ENCODE results near the gene SETD1A. TPM values are rescaled to one million over a fixed set of nuclear protein-coding genes. Genes with fewer than 3 reads are reported as not detected.

SETD1A gene
- total and polyA plus RNA-seq, 9 of the 15 experiments (the other 6 are each of a cell fraction or from before 2014, with no cell fraction given), result 0.08 to 36.0 (median 4.2) TPM

DNA sequence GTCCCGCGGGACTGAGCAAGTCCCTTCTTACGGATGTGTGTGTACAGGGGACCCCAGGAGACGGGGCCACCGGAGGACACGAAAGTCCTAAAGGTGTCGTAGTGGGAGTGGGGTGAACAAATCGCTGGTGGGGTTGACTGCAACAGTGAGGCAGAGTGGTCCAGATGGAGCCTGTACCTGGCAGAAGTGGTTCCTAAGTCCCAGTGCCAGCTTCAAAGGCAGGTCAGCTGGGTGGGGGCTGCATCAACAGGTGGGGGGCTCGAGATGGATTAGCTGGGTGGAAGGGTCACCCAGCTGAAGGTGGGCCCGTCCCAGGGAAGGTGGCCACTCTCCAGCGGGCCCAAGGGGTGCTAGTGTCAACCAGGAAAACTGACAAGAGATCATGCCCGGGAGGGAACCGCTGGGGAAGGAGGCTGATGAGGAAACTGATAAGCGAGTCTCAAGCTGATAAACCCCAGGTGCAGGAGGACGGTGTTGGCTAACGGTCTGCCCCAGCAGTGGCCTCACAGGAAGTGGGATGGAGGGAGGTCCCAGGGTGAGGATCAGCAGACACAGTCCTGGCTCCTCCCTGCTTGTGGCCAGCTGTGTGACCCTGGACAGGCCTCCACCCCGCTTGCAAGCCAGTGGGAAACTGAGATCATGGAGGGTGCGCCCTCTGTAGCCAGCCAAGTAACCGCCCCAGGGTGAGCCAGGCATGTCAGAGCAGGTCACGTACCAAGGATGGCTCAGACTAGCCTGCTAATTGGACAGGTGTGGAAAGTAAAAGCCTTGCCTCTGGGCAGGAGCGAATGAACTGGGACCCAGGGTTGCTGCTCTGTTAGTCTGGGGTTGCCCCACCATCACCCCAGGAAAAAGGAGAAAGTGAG lies 7.7 kb upstream of the SETD1A start (continued):
- TF ChIP-seq DIDO1 (tag; IDR thresholded peaks at IDR 0.05; ENCODE audit: low read depth), result no peak
- TF ChIP-seq POLR2G (IDR thresholded peaks at IDR 0.05; ENCODE audit: low read depth, low read length), result peak; percentile 82
- no peak for TF ChIP-seq NR4A1 (CRISPR knock-in tag; IDR thresholded peaks at IDR 0.05)
- TF ChIP-seq NR4A1 (tag; IDR thresholded peaks at IDR 0.05), result peak; percentile 83; the same call in 1 of the 2 replicates
- TF ChIP-seq ZNF766 (CRISPR knock-in tag; conservative IDR thresholded peaks at IDR 0.05), result 0 out of 2 replicates have a peak, but pooled peaks have one; percentile 27
- TF ChIP-seq ZKSCAN8 (CRISPR knock-in tag; IDR thresholded peaks at IDR 0.05), result no peak
- no peak for TF ChIP-seq ZNF699 (CRISPR knock-in tag; IDR thresholded peaks at IDR 0.05; ENCODE audit: insufficient replicate concordance)
- TF ChIP-seq ZNF764 (CRISPR knock-in tag; IDR thresholded peaks at IDR 0.05; ENCODE audit: low read depth), result no peak
- peak in 1 of 2 experiments; percentile 82; a peak in 1 of 4 replicates for TF ChIP-seq SRF (CRISPR knock-in tag; IDR thresholded peaks at IDR 0.05)
- TF ChIP-seq FOXJ3 (CRISPR knock-in tag; IDR thresholded peaks at IDR 0.05), result no peak
- peak; percentile 77; the same call in 1 of the 2 replicates for TF ChIP-seq KLF16 (IDR thresholded peaks at IDR 0.05)
- no peak for TF ChIP-seq ZZZ3 (IDR thresholded peaks at IDR 0.05)
- TF ChIP-seq, protein P1, sequence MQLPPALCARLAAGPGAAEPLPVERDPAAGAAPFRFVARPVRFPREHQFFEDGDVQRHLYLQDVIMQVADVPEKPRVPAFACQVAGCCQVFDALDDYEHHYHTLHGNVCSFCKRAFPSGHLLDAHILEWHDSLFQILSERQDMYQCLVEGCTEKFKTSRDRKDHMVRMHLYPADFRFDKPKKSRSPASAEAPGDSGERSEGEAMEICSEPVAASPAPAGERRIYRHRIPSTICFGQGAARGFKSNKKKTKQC (CRISPR knock-in tag; IDR thresholded peaks at IDR 0.05), result no peak; the same call in 1 of the 2 replicates
- 0 out of 2 replicates have a peak, but pooled peaks have one; percentile 34 for TF ChIP-seq RAD51 (IDR thresholded peaks at IDR 0.05; ENCODE audit: borderline replicate concordance, low read depth)
- TF ChIP-seq NR2C2 (CRISPR knock-in tag; IDR thresholded peaks at IDR 0.05), result peak; percentile 8; the same call in 1 of the 2 replicates
- TF ChIP-seq NR2C2 (tag; IDR thresholded peaks at IDR 0.05), result peak; percentile 89
- TF ChIP-seq PML (IDR thresholded peaks at IDR 0.05; ENCODE audit: low read length), result peak; percentile 88
- peak; percentile 22 to 33; a peak in 2 of 4 replicates for TF ChIP-seq KDM1A (IDR thresholded peaks at IDR 0.05)
